SU-DHL-6 (cell line): ENCODE measurements around the gene MLIP.

Experiments
- H2AFZ ChIP-seq: fragments of 200-600 bp; sonication (generic); 2 replicates; pipeline ENCODE4 v1.6.1; 2014; ENCODE audit warnings: low read depth, mild to moderate bottlenecking, moderate library complexity, mixed read lengths, antibody characterized with exemption, low read length; ENCODE audit not compliant: severe bottlenecking
- H3F3A ChIP-seq: fragments of 200-600 bp; shearing (Covaris generic); 2 replicates; pipeline ENCODE4 v1.6.0; 2016; ENCODE audit warnings: antibody characterized with exemption, mild to moderate bottlenecking; ENCODE audit not compliant: insufficient read depth
- H3K27ac ChIP-seq: fragments of 200-600 bp; sonication (generic); 2 replicates; pipeline ENCODE4 v1.5.1; 2016; ENCODE audit warnings: low read depth, mild to moderate bottlenecking, low read length, moderate library complexity, mixed read lengths
- H3K27me3 ChIP-seq: fragments of 200-600 bp; sonication (generic), shearing (Covaris generic); 2 replicates; pipeline ENCODE4 v1.6.0; 2014; ENCODE audit warnings: mild to moderate bottlenecking, low read length
- H3K36me3 ChIP-seq: fragments of 200-600 bp; sonication (generic); 2 replicates; pipeline ENCODE4 v1.6.1; 2014; ENCODE audit warnings: mild to moderate bottlenecking, low read length, mixed read lengths
- H3K4me2 ChIP-seq: fragments of 300-600, 200-600 bp; shearing (Covaris generic), sonication (generic); 2 replicates; pipeline ENCODE4 v1.6.0; 2014; ENCODE audit warnings: low read length, low read depth, mild to moderate bottlenecking; ENCODE audit not compliant: poor library complexity, severe bottlenecking
- H3K4me3 ChIP-seq: fragments of 200-600 bp; sonication (generic); 2 replicates; pipeline ENCODE4 v1.5.1; 2014; ENCODE audit warnings: antibody characterized with exemption, low read length, mild to moderate bottlenecking, mixed read lengths; ENCODE audit not compliant: insufficient read depth, poor library complexity, severe bottlenecking
- H3K79me2 ChIP-seq: fragments of 200-600 bp; sonication (generic); 2 replicates; pipeline ENCODE4 v1.6.1; 2014; ENCODE audit warnings: mild to moderate bottlenecking, low read length, moderate library complexity; ENCODE audit not compliant: insufficient read depth
- H3K9ac ChIP-seq: fragments of 200-600 bp; sonication (generic); 2 replicates; pipeline ENCODE4 v1.7.0; 2014; ENCODE audit warnings: mild to moderate bottlenecking, low read length
- H3K9me2 ChIP-seq: fragments of 200-600 bp; sonication (generic); replicated peaks from 2 replicates; pipeline ENCODE4 v1.6.1; 2014; ENCODE audit warnings: low read length; ENCODE audit not compliant: insufficient read depth
- H3K9me3 ChIP-seq: fragments of 200-600 bp; sonication (generic); 2 replicates; pipeline ENCODE4 v1.6.1; 2014; ENCODE audit warnings: low read length, mixed read lengths; ENCODE audit not compliant: insufficient read depth
- H4K20me1 ChIP-seq: fragments of 200-600 bp; sonication (generic); 2 replicates; pipeline ENCODE4 v1.6.1; 2014; ENCODE audit warnings: low read depth, mild to moderate bottlenecking, antibody characterized with exemption, low read length, moderate library complexity, mixed read lengths
- CTCF ChIP-seq: fragments of 200-600 bp; sonication (generic); IDR thresholded peaks from one replicate; pipeline ENCODE4 v1.5.1; 2017; ENCODE audit warnings: antibody characterized with exemption, mild to moderate bottlenecking, low read length, moderate library complexity; ENCODE audit not compliant: insufficient read depth, poor library complexity, severe bottlenecking
- EZH2phosphoT487 ChIP-seq: fragments of 200-600 bp; sonication (generic), shearing (Covaris generic); conservative IDR thresholded peaks from 2 replicates; pipeline ENCODE4 v1.6.1; 2018; ENCODE audit warnings: mild to moderate bottlenecking, antibody characterized with exemption, low read length, moderate library complexity, mixed read lengths

The MLIP gene

GRCh38 chr6:54073487-54073886 lies 37.8 kb upstream of the MLIP start:
- no peaks in the 10 kb centered on the region for H4K20me1 ChIP-seq
- H3K9ac ChIP-seq: no peak overlapping the region
- no peak for TF ChIP-seq CTCF
- no peak for TF ChIP-seq EZH2phosphoT487
- H3K4me2 ChIP-seq: no peak overlapping the region
- no peaks in the 10 kb centered on the region for H3K79me2 ChIP-seq
- no peaks in the 10 kb centered on the region for H3F3A ChIP-seq
- no peak overlapping the region for H3K27ac ChIP-seq
- H3K9me3 ChIP-seq: no peaks in the 10 kb centered on the region
- H3K4me3 ChIP-seq: no peak overlapping the region
- H2AFZ ChIP-seq: no peak overlapping the region
- H3K36me3 ChIP-seq: no peaks in the 10 kb centered on the region
- H3K27me3 ChIP-seq: no peaks in the 10 kb centered on the region
- H3K9me2 ChIP-seq: no peaks in the 10 kb centered on the region

- Histone ChIP-seq H3K4me3 (no peak overlapping the region), H2AFZ (no peak overlapping the region), H3K4me2 (no peak overlapping the region), H4K20me1 (no peaks in the 10 kb centered on the region), H3K27me3 (no peaks in the 10 kb centered on the region), H3K9me3 (no peaks in the 10 kb centered on the region), H3K9ac (no peak overlapping the region), H3F3A (no peaks in the 10 kb centered on the region), H3K27ac (no peak overlapping the region), H3K9me2 (no peaks in the 10 kb centered on the region), H3K79me2 (no peaks in the 10 kb centered on the region), H3K36me3 (no peaks in the 10 kb centered on the region)
- TF ChIP-seq EZH2phosphoT487 (no peak), CTCF (no peak)
Measured at GRCh38 chr6:54074109-54074508, 37.1 kb upstream of the MLIP start.

GRCh38 chr6:54074578-54075195 lies 36.6 kb upstream of the MLIP start:
- TF ChIP-seq EZH2phosphoT487 (no peak), CTCF (no peak)
- H3F3A ChIP-seq: no peaks in the 10 kb centered on the region
- no peaks in the 10 kb centered on the region for H3K9me3 ChIP-seq
- H3K79me2 ChIP-seq: no peaks in the 10 kb centered on the region
- H3K4me2 ChIP-seq: no peak overlapping the region
- no peak overlapping the region for H3K4me3 ChIP-seq
- no peak overlapping the region for H2AFZ ChIP-seq
- H3K9me2 ChIP-seq: no peaks in the 10 kb centered on the region
- H4K20me1 ChIP-seq: no peaks in the 10 kb centered on the region
- no peak overlapping the region for H3K9ac ChIP-seq
- H3K27ac ChIP-seq: no peak overlapping the region
- H3K36me3 ChIP-seq: no peaks in the 10 kb centered on the region
- H3K27me3 ChIP-seq: no peaks in the 10 kb centered on the region
